ENCODE measurements around the gene ZNF451.

DNA sequence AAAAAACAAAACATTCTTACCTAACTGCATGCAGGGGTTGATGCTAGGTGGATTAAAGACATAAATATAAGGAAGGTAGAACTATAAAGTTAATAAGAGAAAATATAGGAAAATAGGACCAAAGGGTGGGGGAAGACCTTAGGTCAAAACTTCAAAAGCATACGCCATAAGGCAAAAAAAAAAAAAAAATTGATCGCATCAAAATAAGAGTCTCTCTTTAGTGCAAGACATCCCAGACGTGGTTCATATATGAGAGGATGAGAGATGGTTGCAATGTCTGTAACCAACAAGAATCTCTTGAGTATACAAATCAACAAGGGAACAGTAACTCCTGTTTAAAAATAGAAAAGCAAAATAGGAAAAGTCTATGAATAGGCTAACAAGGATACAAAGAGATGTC is 90.6 kb downstream of the ZNF451 start:
- TF ChIP-seq CTCF (IDR thresholded peaks at IDR 0.05), result no peak
- TF ChIP-seq ZFX (IDR thresholded peaks at IDR 0.05; ENCODE audit: borderline replicate concordance), result no peak

Data from 22Rv1 (cell line).